PC-3 (cell line): ENCODE data around the gene NADSYN1. TPM values are rescaled to one million over a fixed set of nuclear protein-coding genes. Genes with fewer than 3 reads are reported as not detected.

ENCODE experiments used
- ATAC-seq: fragments of 200-7000 bp; cut with Tn5 transposase; 2 replicates; pipeline ENCODE4 v1.9.1; 2020; ENCODE audit warnings: mild to moderate bottlenecking, moderate library complexity
- BruUV-seq: library from RNA; stranded (reverse); fragments of 400-500 nt; replicated peaks from 2 replicates; lab custom pipeline; 2021; lab: Mats Ljungman, UMichigan
- CTCF ChIA-PET: fragments of 300-600 bp; sonication (Branson Sonifier 250); formaldehyde crosslinking; loops from one replicate; lab custom pipeline; 2022; ENCODE audit warnings: antibody characterized with exemption; lab: Charles Lee
- POLR2A ChIA-PET: fragments of 300-600 bp; sonication (Branson Sonifier 250); formaldehyde crosslinking; loops from one replicate; lab custom pipeline; 2022; ENCODE audit warnings: antibody characterized with exemption; ENCODE audit not compliant: unreplicated experiment; lab: Charles Lee
- DNase-seq: peaks from one replicate; pipeline ENCODE4 v3.0.0-alpha.2; 2015
- H2AFZ ChIP-seq: fragments of 300-600 bp; sonication (generic); 2 replicates; pipeline ENCODE4 v1.6.0; 2016; ENCODE audit warnings: antibody characterized with exemption, low read length
- H3F3A ChIP-seq: fragments of 300-600 bp; sonication (generic); one replicate; pipeline ENCODE4 v1.6.0; 2017; ENCODE audit warnings: antibody characterized with exemption, low read length, control low read depth, mild to moderate bottlenecking; ENCODE audit not compliant: unreplicated experiment
- H3K27ac ChIP-seq: fragments of 300-600 bp; sonication (generic); 2 replicates; pipeline ENCODE4 v1.5.1; 2016; ENCODE audit warnings: mild to moderate bottlenecking, low read length
- H3K27me3 ChIP-seq: fragments of 300-600 bp; sonication (generic); 2 replicates; pipeline ENCODE4 v1.6.1; 2016; ENCODE audit warnings: low read length, mixed read lengths
- H3K36me3 ChIP-seq: fragments of 300-600 bp; sonication (generic); 2 replicates; pipeline ENCODE4 v1.6.1; 2016; ENCODE audit warnings: low read depth, mixed run types, low read length, mixed read lengths
- H3K4me1 ChIP-seq: fragments of 300-600 bp; sonication (generic); 2 replicates; pipeline ENCODE4 v1.5.1; 2016; ENCODE audit warnings: low read length; ENCODE audit not compliant: insufficient read depth
- H3K4me2 ChIP-seq: fragments of 300-600 bp; sonication (generic); 2 replicates; pipeline ENCODE4 v1.6.0; 2016; ENCODE audit warnings: low read length
- H3K4me3 ChIP-seq: fragments of 300-600 bp; sonication (generic); 2 replicates; pipeline ENCODE4 v1.5.1; 2016; ENCODE audit warnings: mild to moderate bottlenecking, low read length, mixed read lengths
- H3K79me2 ChIP-seq: fragments of 300-600 bp; sonication (generic); 2 replicates; pipeline ENCODE4 v1.6.1; 2017; ENCODE audit warnings: low read length, mixed read lengths
- H3K9ac ChIP-seq: fragments of 300-600 bp; sonication (generic); 2 replicates; pipeline ENCODE4 v1.6.0; 2016; ENCODE audit warnings: mild to moderate bottlenecking, low read length
- H3K9me2 ChIP-seq: fragments of 300-600 bp; sonication (generic); replicated peaks from 2 replicates; pipeline ENCODE4 v1.6.1; 2016; ENCODE audit warnings: mixed run types, low read length, mixed read lengths
- H3K9me3 ChIP-seq: fragments of 300-600 bp; sonication (generic); 2 replicates; pipeline ENCODE4 v1.6.1; 2016; ENCODE audit warnings: low read length, mixed read lengths
- H4K20me1 ChIP-seq: fragments of 300-600 bp; sonication (generic); 2 replicates; pipeline ENCODE4 v1.6.1; 2016; ENCODE audit warnings: low read length, mixed read lengths
- EZH2 ChIP-seq: fragments of 300-600 bp; sonication (generic); IDR thresholded peaks from one replicate; pipeline ENCODE4 v1.6.1; 2017; ENCODE audit warnings: antibody characterized with exemption, mild to moderate bottlenecking, low read length; ENCODE audit not compliant: unreplicated experiment
- EZH2phosphoT487 ChIP-seq: fragments of 300-600 bp; sonication (generic); IDR thresholded peaks from 2 replicates; pipeline ENCODE4 v1.6.1; 2018; ENCODE audit warnings: mild to moderate bottlenecking, antibody characterized with exemption, low read length, borderline replicate concordance
- intact Hi-C: fragments of 100-400 bp; cut with micrococcal nuclease; formaldehyde crosslinking; loops from 2 replicates; pipeline ENCODE4 v1.9.0; 2023
- total RNA-seq: library from RNA; depleted of rRNA; stranded (reverse); fragments of >200 nt; gene quantifications from 2 replicates; pipeline ENCODE4 v1.2.3, GENCODE V29; 2014
- TF ChIP-seq, protein P1 (sequence below): fragments of 300-600 bp; sonication (generic); conservative IDR thresholded peaks from 2 replicates; pipeline ENCODE4 v1.5.1; 2017; ENCODE audit warnings: antibody characterized with exemption, low read depth, mild to moderate bottlenecking, low read length

NADSYN1 gene
- total RNA-seq, 1 experiment from 2014 or later, result 64.8 TPM

DNA sequence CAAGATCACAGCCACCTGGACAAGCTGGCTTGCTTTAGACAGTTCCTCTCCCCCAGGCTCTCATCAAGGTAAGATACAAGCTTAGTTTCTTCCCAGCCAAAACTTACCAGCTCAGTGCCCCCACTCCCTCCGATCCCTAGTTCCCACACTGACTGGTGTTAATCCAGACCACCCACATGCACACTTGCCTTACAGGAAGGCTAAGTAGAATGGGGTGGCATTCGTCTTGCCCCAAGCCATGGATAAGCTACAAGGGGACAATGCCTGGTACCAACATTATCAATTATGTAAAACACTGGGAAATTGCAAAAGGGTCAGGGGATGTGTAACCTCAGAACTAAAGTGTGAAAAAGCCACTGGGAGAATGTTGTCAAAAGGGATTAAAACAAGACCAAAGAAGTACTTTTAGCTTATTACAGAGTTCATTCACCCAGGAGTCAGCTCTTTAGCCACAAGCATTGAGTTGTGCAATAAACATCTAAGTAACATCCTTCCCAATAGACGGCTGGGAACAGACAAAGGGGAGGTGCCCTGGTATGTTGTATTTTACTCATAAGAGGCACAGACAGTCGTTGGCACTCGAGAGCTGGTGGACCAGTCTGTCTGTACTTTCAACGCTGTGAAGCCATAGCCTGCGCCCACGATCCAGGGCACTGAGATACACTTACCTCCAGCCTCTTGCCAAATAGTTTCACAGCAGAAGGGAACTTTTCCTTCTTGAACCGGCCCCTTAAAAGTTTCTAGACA is 5.9 kb upstream of the NADSYN1 start:
- Histone ChIP-seq H3K9me2 (no peaks in the 10 kb centered on the region), H3K27me3 (no peaks in the 10 kb centered on the region), H3K4me2 (peak overlapping the region; percentile 97), H2AFZ (peak overlapping the region; percentile 96), H3K27ac (peak overlapping the region; percentile 27), H3K4me1 (peaks cover 27% of the 10 kb centered on the region), H4K20me1 (0 out of 2 replicates have a peak, but pooled peaks cover 4% of the 10 kb centered on the region), H3K9me3 (no peaks in the 10 kb centered on the region), H3K36me3 (peaks cover 42% of the 10 kb centered on the region), H3K79me2 (peaks cover 41% of the 10 kb centered on the region), H3F3A (no peaks in the 10 kb centered on the region), H3K9ac (peak overlapping the region; percentile 91), H3K4me3 (peak overlapping the region; percentile 92)
- intact Hi-C loops, result no loop called here
- BruUV-seq, result TSS peak; percentile 58
- ChIA-PET CTCF (no interaction called here), POLR2A (no interaction called here)
- TF ChIP-seq, protein P1, sequence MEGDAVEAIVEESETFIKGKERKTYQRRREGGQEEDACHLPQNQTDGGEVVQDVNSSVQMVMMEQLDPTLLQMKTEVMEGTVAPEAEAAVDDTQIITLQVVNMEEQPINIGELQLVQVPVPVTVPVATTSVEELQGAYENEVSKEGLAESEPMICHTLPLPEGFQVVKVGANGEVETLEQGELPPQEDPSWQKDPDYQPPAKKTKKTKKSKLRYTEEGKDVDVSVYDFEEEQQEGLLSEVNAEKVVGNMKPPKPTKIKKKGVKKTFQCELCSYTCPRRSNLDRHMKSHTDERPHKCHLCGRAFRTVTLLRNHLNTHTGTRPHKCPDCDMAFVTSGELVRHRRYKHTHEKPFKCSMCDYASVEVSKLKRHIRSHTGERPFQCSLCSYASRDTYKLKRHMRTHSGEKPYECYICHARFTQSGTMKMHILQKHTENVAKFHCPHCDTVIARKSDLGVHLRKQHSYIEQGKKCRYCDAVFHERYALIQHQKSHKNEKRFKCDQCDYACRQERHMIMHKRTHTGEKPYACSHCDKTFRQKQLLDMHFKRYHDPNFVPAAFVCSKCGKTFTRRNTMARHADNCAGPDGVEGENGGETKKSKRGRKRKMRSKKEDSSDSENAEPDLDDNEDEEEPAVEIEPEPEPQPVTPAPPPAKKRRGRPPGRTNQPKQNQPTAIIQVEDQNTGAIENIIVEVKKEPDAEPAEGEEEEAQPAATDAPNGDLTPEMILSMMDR, result no peak
- no peak for TF ChIP-seq EZH2phosphoT487
- ATAC-seq, result peak; percentile 5; the same call in 1 of the 2 replicates
- peak; percentile 82 for DNase-seq

DNA sequence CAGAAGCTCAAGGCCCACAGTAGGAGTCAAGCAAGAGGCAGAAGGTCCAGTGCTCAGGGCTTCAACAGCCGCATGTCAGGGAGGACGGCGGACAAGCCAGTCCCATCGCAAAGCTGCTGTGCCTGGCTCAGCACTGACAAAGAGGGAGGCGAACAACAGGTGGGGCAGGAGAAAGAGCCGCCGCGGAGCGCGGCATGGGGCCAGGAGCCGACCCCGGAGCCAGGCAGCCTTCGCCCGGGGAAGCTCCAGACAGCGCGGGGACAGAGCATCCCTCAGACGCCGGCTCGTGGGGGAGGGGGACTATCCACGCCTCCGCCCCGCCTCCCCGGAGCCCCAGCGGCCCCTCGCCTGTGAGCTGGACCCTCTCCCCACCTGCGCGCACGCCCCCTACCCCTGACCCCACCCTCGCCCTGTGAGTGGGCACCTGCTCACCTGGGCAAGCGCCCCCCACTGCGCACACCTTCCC is 5.2 kb upstream of the NADSYN1 start:
- ChIA-PET POLR2A (interaction anchor here (0.5 kb wide), 1 partner anchor 1654 kb away, joined by 3 read pairs; no protein-coding TSS in a partner anchor), CTCF (no interaction called here)
- Histone ChIP-seq H3K9me2 (no peaks in the 10 kb centered on the region), H3K36me3 (peaks cover 42% of the 10 kb centered on the region), H3K9me3 (no peaks in the 10 kb centered on the region), H4K20me1 (0 out of 2 replicates have a peak, but pooled peaks cover 4% of the 10 kb centered on the region), H3K4me3 (peak overlapping the region; percentile 92), H3K79me2 (peaks cover 41% of the 10 kb centered on the region), H3K27me3 (no peaks in the 10 kb centered on the region), H3F3A (no peaks in the 10 kb centered on the region), H3K4me1 (peaks cover 31% of the 10 kb centered on the region), H3K9ac (peak overlapping the region; percentile 91), H2AFZ (peak overlapping the region; percentile 96), H3K4me2 (peak overlapping the region; percentile 97), H3K27ac (peak overlapping the region; percentile 27)
- no TSS peak for BruUV-seq
- DNase-seq (no peak), ATAC-seq (peak; percentile 23)
- intact Hi-C loops, result no loop called here
- TF ChIP-seq EZH2phosphoT487 (no peak), EZH2 (no peak)

DNA sequence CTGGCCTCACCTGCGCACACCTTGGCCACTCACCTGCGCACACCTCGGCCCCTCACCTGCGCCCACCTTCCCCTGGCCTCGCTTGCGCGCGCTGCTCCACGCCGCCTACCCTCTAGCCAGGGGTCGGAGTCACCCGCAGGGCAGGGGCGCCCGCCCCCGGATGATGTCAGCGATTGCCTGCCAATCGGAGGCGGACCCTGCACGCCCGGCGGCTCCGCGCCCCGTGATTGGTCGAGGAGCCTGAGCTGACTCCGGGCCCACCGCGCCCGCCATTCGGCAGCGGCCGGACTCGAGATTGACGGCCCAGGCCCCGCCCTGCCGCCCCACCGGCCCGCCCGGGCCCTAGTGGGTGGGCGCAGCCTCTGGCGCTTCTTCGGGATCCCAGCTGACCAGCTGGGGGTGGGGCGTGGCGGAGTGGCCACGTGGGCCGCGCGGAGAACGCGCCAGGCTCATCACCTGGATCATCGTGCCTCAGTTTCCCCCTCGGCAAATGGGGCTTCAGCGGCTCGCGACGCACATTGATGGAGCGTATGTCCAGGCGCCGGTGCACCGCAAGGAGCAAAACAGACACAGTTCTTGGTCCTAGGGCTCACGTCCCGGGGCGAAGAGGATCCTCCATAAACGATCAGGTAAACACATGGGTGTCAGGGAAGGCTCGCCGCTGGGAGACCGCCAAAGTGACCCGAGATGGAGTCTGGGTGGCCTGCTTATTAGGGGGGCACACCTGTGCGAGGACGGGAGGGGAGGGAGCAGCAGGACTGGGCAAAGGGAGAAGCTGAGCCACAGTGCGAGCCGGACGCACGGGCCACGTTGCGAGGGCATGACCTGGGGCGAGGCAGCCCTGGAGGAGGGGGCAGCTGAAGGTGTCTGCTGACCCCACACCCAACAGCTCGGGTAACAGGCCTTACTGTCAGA is 4.5 kb upstream of the NADSYN1 start, which contains the start of gene DHCR7:
TSS of gene DHCR7 (minus strand) at position 137 of the 915 bp plus-strand sequence. CDS start 3,441 bp downstream, outside the sequence.
- CTCF ChIA-PET, result no interaction called here
- H3K4me1 ChIP-seq, result peaks cover 31% of the 10 kb centered on the region
- TSS peak; percentile 9 for BruUV-seq
- H3F3A ChIP-seq, result no peaks in the 10 kb centered on the region
- H2AFZ ChIP-seq, result peak within 1 kb of the TSS; percentile 96
- ATAC-seq (peak; percentile 82), DNase-seq (peak; percentile 99)
- TF ChIP-seq EZH2 (no peak), EZH2phosphoT487 (no peak)
- TF ChIP-seq, protein P1, result no peak
- peaks cover 35% of the 10 kb centered on the region for H3K36me3 ChIP-seq
- no peaks in the 10 kb centered on the region for H3K9me3 ChIP-seq
- peak within 1 kb of the TSS; percentile 52 for H3K27ac ChIP-seq
- no peaks in the 10 kb centered on the region for H3K9me2 ChIP-seq
- 0 out of 2 replicates have a peak, but pooled peaks cover 4% of the 10 kb centered on the region for H4K20me1 ChIP-seq
- H3K79me2 ChIP-seq, result peaks cover 46% of the 10 kb centered on the region
- intact Hi-C loops, result no loop called here
- peak within 1 kb of the TSS; percentile 91 for H3K9ac ChIP-seq
- H3K4me2 ChIP-seq, result peak within 1 kb of the TSS; percentile 97
- POLR2A ChIA-PET, result interaction anchor here (0.5 to 0.7 kb wide), 4 partner anchors 20 to 1655 kb away, joined by 3 to 4 read pairs (median 3); no protein-coding TSS in a partner anchor
- no peaks in the 10 kb centered on the region for H3K27me3 ChIP-seq
- peak within 1 kb of the TSS; percentile 92 for H3K4me3 ChIP-seq
